ENCODE measurements around the gene CDC42BPA.
A peak's percentile ranks its signal among the peaks of the same experiment; 100 is the strongest.
"Not testable (repeated sequence)": the region's sequence is repeated elsewhere in the genome, so short reads cannot be mapped to it uniquely, and the experiment has no call there.

CDC42BPA gene

GRCh38 chr1:227042292-227042691, 276.0 kb downstream of the CDC42BPA start:
- DNase-seq, result peak; percentile 86

GRCh38 chr1:227038401-227038800, 279.9 kb downstream of the CDC42BPA start:
- DNase-seq, result no peak

DNA sequence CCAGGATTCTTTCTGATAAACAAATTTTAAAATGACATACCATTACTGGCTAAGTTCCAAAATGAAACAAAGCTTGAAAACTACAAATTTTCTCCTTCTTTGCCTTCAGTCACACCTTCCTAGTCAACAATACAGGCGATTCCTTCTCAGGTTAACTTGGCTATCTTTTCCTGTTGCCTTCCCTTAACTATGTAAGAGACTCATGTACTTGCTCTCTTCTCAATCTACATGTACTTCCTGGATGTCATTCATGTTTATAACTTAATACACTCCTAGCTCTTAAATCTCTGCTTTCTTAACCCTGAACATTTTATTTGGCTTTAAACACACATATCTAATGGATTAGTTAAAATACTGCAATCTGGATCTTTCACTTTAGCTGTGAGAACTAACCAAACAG, 281.2 kb downstream of the CDC42BPA start:
- DNase-seq, result no peak

DNA sequence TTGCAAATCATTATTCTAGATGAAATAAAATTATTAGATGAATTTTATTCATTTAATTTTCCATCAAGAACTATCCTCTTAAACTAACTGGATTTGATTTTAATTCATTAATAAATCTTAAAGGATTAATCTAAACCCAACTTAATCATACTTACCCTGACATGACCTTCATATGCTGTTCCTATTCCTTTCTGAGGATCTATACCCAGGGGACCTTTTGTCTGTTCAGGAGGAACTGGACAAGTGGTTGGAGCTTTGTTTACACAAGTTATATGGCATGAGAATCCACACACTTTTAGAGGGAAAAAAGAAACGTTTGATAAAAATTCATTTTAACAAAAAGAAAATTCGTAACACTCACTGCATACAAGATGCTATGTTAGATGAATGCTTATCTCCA, 283.0 kb downstream of the CDC42BPA start:
- peak; percentile 98 for DNase-seq

DNA sequence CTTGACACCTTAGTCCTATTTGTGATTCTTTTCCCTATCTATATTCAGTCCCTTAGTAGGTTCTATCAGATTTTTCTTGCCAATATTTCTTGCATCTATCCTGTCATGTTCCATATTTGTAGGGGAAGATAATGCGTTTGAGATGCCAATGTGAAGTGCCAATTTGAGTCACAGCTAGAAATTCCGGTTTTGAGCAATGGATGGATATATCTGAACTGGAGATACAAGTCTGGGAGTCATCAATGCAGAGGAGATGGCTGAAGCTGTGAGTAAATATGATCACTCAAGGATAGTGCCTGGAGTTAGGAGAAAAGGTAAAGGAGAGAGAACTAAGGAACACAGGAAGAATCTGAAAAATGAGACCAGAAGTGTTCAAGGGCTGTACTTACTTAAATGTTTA, 284.4 kb downstream of the CDC42BPA start:
- no peak for DNase-seq

GRCh38 chr1:227032396-227032795, 285.9 kb downstream of the CDC42BPA start:
- peak; percentile 17 for DNase-seq

- no peak for DNase-seq
Observed at GRCh38 chr1:227016990-227017389, 301.3 kb downstream of the CDC42BPA start.

DNA sequence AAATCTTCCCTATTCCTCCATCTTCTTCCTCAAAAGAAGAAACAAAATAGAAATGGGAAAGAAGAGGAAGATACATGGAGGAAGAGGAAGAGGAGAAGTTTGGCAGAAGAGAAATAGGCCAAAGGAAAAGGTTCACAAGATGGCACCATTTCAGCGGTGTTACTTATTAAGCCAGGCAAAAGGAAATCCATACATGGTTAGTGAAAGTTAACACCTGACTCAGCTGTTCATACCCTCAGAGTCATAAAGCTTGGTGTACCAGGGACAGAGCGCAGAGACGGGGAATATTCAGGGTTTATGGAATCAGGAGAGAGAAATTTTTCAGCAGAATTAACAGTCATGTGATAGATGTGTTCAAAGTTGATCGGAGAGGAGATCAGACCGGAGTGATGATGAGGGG, 307.6 kb downstream of the CDC42BPA start:
- DNase-seq, result no peak

DNA sequence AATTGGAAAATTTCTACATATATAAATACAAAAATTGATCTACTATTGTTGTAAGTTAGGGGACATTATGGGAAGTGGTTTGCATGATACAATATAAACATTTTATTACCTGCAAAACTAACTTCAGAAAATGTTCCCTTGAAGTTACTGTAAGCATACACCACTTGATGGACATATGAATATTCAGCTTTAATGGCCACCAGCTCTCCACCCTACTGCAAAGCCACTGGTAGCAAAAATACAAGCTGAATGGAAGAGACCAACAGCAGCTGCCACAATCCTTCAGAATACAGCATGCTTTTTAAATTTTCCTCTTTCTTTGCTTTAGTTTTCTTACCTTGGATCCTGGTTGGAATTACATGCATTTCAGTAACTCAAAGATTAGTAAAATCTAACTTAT, 308.4 kb downstream of the CDC42BPA start:
- no peak for DNase-seq

- DNase-seq, result peak; percentile 51
Observed at GRCh38 chr1:227006226-227006796, 312.0 kb downstream of the CDC42BPA start.

DNA sequence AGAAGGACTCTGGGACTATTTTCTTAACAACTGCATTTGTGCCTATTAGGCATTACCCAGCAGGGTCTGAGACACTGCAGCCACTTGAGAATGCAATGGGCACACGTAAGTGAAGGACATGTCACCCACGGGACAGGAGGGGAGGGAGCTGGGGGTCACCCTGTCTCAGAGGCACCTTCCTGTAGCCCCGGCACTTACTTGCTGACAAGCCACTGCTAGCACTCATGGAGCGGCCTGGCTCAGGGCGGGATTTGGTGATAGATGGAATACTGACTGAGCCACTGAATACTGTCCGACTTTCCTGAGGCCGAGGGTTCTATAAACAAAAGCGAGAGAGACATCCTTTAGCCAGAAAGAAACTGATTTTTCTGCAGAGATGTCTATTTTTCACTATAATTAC, 313.5 kb downstream of the CDC42BPA start:
- no peak for DNase-seq

DNA sequence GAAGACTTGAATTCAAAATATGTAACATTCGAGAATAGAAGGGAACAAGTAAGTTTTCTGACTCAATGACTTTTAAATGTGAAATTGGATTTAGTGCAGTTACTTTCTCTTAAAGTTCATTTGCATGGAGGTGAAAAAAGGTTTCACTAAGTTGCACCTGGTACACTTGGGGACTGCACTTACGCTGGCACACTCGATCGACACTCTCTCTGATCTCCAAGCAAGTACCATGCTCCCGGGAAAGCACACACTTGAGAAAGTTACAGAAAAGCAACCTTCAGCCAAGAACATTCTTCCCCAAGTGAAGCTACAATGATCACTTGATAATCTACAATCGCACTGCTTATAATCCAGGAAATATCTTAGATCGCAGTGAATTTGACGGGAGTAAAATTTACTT, 315.1 kb downstream of the CDC42BPA start:
- DNase-seq, result no peak

DNA sequence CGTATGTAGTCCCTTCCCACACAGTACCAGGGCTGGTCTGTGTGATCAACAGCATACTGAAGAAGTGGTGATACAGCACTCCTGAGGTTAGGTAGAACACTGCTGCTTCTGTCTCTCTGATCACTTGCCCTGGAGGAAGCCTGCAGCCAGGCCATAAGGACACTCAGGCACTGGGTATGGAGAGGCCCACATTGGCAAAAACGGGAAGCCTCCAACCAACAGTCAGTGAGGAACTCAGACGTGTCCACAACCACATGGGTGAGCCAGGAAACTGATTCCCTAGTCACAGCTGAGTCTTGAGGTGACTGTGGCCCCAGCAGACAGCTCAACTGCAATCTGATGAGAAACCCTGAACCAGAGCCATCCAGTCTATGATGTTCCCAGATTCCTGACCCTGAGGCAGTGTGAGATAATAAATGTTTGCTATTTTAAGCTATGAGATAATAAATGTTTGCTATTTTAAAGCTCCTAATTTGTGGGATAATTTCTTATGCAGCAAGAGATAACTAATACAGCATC, 315.7 kb downstream of the CDC42BPA start:
- no peak for DNase-seq

GRCh38 chr1:226999579-226999978, 318.7 kb downstream of the CDC42BPA start:
- not testable (repeated sequence) for DNase-seq

GRCh38 chr1:226995365-226996332, 322.6 kb downstream of the CDC42BPA start:
- peak; percentile 75 for DNase-seq

DNA sequence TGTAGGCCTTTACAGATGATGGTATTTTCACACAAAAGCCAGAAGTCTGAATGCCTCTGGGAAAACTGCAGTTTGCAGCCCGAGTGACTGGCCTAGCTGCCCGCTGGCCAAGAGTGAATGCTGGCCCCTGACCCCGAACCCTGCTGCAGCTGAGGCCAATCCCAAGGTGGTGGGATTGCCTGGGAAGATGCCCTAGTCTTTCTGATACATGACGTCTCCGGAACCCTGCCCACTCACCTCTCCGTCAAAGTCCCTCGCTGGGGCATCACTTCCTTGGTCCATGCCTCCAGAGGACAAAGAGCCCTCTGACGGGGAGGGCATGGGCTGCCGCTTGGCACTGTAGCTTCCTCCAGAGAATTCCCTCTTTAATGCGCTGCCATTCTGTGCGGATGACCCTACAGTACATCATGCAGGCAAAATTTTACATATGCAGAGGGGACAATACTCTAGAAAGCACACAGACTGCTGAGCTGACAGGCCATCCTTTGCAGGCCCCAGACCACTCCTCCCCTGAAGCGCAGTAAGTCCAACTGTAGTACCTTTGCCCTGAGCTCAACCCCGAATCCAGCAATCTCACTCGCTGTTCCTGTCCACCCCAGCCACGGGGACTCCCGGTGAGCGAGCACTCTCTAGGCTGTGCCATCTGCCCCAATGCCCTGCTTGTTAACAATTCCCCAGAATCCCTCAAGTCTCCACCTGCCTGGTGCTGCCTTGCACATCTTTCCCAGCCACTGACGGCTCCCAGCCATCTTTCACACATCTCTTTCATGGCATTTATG, 323.5 kb downstream of the CDC42BPA start:
- peak; percentile 43 for DNase-seq

DNA sequence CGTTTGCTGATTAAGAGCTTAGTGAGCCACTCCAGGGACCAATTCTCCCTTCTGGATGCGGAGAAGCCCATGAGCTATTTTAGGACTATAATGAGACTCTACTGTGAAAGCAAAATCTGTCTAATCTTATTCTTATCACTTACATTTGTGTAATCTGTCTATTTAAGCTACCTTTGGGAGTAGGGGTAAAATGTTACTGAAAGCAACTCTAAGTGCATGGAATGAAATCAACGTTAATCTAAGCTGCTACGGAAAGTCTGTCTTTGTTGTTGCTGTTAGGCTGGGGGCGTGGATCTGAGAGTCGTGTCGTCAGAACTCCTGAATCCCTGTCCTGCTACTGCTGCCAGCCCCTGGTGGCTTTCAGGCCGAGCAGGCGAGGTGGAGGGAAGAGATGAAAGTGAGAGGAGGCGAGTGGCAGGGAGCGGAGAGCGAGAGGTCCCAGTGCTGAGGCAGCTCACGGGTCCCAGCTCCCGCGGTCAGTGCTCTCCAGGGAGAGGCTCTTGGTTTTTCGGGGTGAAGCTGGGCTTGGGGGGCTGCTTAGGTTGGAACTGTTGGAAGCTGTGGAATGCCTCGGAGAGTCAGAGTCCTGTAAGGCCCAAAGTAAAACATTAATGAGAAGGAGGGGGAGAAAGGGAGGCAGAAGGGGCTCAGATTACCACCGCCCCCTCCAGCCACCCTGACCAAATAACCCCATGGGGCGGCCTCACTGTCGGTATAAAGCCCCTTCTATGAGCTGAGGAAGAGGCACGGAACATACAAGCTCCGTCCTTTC, 324.3 kb downstream of the CDC42BPA start:
- DNase-seq, result peak; percentile 98

- no peak for DNase-seq
Observed at GRCh38 chr1:226991920-226992319, 326.4 kb downstream of the CDC42BPA start.

DNA sequence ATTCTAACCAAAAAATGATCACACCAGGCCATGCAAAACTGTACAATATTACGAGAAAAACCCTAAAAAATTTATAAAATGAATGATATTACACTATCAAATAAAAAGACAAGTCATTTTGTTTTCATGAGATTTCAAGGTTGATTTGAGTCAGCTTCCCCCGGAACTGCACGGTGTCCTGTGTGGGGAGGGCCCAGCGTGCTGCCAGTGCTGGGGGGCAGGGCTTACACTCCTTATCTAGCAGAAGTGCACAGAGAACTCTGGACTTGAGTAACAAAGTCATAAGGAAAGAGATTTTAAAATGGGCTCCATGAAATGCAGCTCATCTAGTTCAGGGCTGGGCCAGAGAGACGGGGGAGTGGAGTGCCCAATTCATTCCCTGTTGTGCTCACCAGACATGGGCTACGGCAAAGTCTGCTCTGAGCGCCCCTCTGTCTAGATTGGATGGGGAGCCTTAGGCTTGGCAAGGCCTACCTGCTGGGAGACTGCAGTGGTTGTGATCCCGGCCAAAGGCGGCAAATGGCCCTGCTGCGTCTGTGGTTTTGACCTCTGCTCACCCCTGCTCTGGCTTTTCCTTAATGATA, 328.1 kb downstream of the CDC42BPA start:
- DNase-seq, result no peak

DNA sequence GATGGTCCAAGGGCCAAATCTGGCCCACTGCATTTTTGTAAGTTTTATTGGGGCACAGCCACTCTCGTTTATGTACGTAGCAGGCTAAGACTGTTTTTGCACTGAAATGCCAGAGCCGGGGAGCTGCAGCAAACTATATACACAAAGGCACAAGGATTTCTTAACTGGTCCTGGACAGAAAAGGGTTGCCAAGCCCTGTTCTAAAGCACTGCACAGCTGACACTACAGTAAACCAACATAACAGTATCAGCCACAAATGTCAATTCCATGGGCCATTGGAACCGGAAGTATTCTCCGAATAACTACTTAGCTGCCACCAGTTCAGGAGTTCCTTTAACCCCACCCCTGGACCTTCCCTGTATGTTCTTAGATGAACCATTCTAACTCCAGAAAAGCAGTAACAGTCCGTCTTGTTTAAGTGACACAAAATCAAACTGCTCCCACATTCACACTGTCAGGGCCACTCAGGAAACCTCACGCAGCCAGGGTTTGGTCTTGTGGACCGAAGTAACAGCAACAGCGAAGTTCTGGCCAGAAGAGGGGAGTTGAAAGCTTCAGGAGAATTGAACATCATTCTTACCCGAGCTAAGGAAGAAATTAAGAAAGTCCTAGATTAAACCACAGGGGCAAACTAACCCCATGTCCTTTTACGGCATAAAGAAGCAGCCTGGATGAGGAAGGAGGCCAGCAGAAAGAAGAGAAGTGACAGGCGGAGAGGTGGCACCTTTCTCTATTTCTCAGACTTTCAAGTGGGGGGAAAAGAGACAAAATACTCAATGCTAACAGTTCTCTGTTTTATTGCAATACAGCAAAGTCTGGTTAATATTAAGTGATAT, 329.0 kb downstream of the CDC42BPA start:
- no peak for DNase-seq

DNA sequence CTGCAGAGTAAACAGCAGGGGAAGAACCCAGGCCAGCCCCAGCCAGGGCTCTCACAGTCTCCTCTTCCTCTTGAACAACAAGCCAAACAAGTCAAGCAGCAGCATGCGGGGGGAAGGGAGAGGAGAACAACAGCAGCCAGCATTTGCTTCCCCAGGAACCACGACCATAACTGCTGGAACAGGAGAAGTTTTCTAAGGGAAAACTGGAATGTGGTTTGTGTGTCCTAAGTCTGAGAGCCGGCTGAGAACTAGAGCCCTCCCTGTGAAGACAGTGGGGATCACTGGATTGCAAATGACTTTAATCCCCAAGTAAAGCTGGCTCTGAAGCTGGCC, 330.0 kb downstream of the CDC42BPA start:
- DNase-seq, result peak; percentile 32
